Karpas-422 (cell line): ENCODE measurements around the gene KPTN. TPM values are rescaled to one million over a fixed set of nuclear protein-coding genes. Genes with fewer than 3 reads are reported as not detected.

Source experiments
- DNase-seq: peaks from one replicate; pipeline ENCODE4 v3.0.0-alpha.2; 2015
- H2AFZ ChIP-seq: fragments of 200-600 bp; sonication (generic); 2 replicates; pipeline ENCODE4 v1.6.1; 2014; ENCODE audit warnings: antibody characterized with exemption, low read length, mixed read lengths
- H3K27ac ChIP-seq: fragments of 200-600 bp; sonication (generic); 2 replicates; pipeline ENCODE4 v1.5.1; 2014; ENCODE audit warnings: mild to moderate bottlenecking, low read length, moderate library complexity
- H3K27me3 ChIP-seq: fragments of 200-600 bp; sonication (generic); 2 replicates; pipeline ENCODE4 v1.6.1; 2014; ENCODE audit warnings: low read length, mixed read lengths
- H3K36me3 ChIP-seq: fragments of 200-600 bp; sonication (generic); 2 replicates; pipeline ENCODE4 v1.6.1; 2014; ENCODE audit warnings: low read length, mixed read lengths; ENCODE audit not compliant: insufficient read depth
- H3K4me1 ChIP-seq: fragments of 200-600 bp; sonication (generic); 2 replicates; pipeline ENCODE4 v1.6.1; 2014; ENCODE audit warnings: mild to moderate bottlenecking, low read length, mixed read lengths
- H3K4me2 ChIP-seq: fragments of 200-600 bp; sonication (generic); 2 replicates; pipeline ENCODE4 v1.6.1; 2014; ENCODE audit warnings: low read length, low read depth, mild to moderate bottlenecking; ENCODE audit not compliant: poor library complexity, severe bottlenecking
- H3K4me3 ChIP-seq: fragments of 200-600 bp; sonication (generic); 2 replicates; pipeline ENCODE4 v1.5.1; 2014; ENCODE audit warnings: mild to moderate bottlenecking, antibody characterized with exemption, low read length, mixed read lengths
- H3K79me2 ChIP-seq: fragments of 200-600 bp; sonication (generic); 2 replicates; pipeline ENCODE4 v1.6.1; 2014; ENCODE audit warnings: mild to moderate bottlenecking, low read length, mixed read lengths
- H3K9ac ChIP-seq: fragments of 200-600 bp; sonication (generic); 2 replicates; pipeline ENCODE4 v1.6.0; 2014; ENCODE audit warnings: low read length
- H3K9me2 ChIP-seq: fragments of 200-600 bp; sonication (generic), shearing (Covaris generic); replicated peaks from 2 replicates; pipeline ENCODE4 v1.6.0; 2014; ENCODE audit warnings: mild to moderate bottlenecking, low read length, moderate library complexity; ENCODE audit not compliant: insufficient read depth
- H3K9me3 ChIP-seq: fragments of 300-700, 200-600 bp; sonication (generic); 2 replicates; pipeline ENCODE4 v1.6.1; 2014; ENCODE audit warnings: low read length, mixed read lengths
- H4K20me1 ChIP-seq: fragments of 200-600 bp; sonication (generic); 2 replicates; pipeline ENCODE4 v1.6.1; 2014; ENCODE audit warnings: mild to moderate bottlenecking, antibody characterized with exemption, low read length, low read depth; ENCODE audit not compliant: insufficient read depth
- total RNA-seq: library from RNA; depleted of rRNA; stranded (reverse); fragments of >200 nt; shearing (Covaris generic); gene quantifications from 2 replicates; pipeline ENCODE4 v1.2.3, GENCODE V29; 2014; ENCODE audit warnings: low replicate concordance

Gene KPTN
- total RNA-seq, 1 experiment from 2014 or later = 6.2 TPM

DNA sequence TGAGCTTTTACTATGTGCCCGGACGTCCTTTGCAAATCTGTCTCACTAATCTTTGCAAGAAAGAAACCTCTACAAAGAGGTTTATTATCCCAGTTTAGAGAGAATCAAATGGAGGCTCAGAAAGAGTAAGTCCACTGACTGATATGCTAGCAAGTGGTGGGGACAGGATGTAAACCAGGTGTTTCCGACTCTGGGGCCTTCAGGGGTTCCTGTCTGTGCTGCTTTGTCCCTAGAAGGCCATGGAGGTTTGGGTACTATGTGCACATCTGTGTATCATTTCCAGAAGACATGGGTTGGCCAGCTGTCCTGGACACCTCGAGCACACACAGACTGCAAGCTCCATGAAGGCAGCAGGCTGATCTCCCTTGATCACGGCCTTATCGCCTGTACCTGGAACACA, 1.2 kb upstream of the KPTN start:
- no peaks in the 10 kb centered on the region for H3K36me3 ChIP-seq
- no peak overlapping the region for H2AFZ ChIP-seq
- H3K9me3 ChIP-seq = no peaks in the 10 kb centered on the region
- peak; percentile 56 for DNase-seq
- no peaks in the 10 kb centered on the region for H3K9me2 ChIP-seq
- H3K4me2 ChIP-seq = peak overlapping the region; percentile 91
- H3K27me3 ChIP-seq = no peaks in the 10 kb centered on the region
- no peaks in the 10 kb centered on the region for H4K20me1 ChIP-seq
- peak overlapping the region; percentile 82 for H3K9ac ChIP-seq
- peak overlapping the region; percentile 81 for H3K4me3 ChIP-seq
- peak overlapping the region; percentile 79 for H3K27ac ChIP-seq
- peaks cover 10% of the 10 kb centered on the region for H3K4me1 ChIP-seq
- H3K79me2 ChIP-seq = no peaks in the 10 kb centered on the region; the same call in 1 of the 2 replicates

GRCh38 chr19:47483200-47483599, 819 bp downstream of the KPTN start:
- Histone ChIP-seq H3K4me1 (peaks cover 10% of the 10 kb centered on the region), H3K79me2 (no peaks in the 10 kb centered on the region; the same call in 1 of the 2 replicates), H3K27me3 (no peaks in the 10 kb centered on the region), H3K9ac (no peak overlapping the region), H3K9me2 (no peaks in the 10 kb centered on the region), H3K27ac (no peak overlapping the region), H3K36me3 (no peaks in the 10 kb centered on the region), H3K4me2 (no peak overlapping the region), H2AFZ (no peak overlapping the region), H3K9me3 (no peaks in the 10 kb centered on the region), H3K4me3 (no peak overlapping the region; the same call in 1 of the 2 replicates), H4K20me1 (no peaks in the 10 kb centered on the region)
- no peak for DNase-seq

DNA sequence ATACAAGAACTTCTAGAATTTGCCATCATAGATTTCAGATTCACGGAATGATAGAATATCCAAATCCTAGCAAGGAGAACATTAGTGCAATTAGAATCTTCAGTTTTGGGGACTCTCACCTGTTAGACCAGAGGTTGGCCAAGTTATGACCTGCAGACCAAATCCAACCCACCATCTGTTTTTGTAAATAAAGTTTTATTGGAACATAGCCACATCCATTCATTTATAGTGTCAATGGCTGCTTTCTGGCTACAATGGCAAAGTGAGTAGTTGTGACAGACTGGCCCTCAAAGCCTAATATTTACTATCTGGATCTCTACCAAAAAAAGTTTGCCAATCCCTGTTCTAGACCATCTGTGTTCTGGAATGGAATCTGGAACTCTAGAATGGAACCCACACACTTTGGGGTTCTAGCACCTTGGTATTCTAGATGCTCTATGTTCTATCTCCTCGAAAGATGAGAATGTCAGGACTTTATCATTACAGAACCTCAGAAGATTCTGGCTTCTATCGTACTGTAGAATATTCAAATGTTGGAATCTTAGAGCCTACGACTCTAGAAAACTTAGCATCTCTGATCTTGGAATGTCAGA, 2.5 kb downstream of the KPTN start:
- no peaks in the 10 kb centered on the region for H3K9me3 ChIP-seq
- no peak overlapping the region for H3K4me3 ChIP-seq
- no peaks in the 10 kb centered on the region for H3K27me3 ChIP-seq
- H3K4me1 ChIP-seq = peaks cover 10% of the 10 kb centered on the region
- H4K20me1 ChIP-seq = no peaks in the 10 kb centered on the region
- H3K79me2 ChIP-seq = no peaks in the 10 kb centered on the region; the same call in 1 of the 2 replicates
- H3K9ac ChIP-seq = no peak overlapping the region
- H2AFZ ChIP-seq = no peak overlapping the region
- H3K36me3 ChIP-seq = no peaks in the 10 kb centered on the region
- H3K27ac ChIP-seq = no peak overlapping the region
- H3K9me2 ChIP-seq = no peaks in the 10 kb centered on the region
- no peak overlapping the region for H3K4me2 ChIP-seq
- DNase-seq = no peak

- no peak overlapping the region for H3K4me3 ChIP-seq
- no peak overlapping the region for H3K4me2 ChIP-seq
- no peaks in the 10 kb centered on the region for H3K9me3 ChIP-seq
- no peaks in the 10 kb centered on the region for H3K27me3 ChIP-seq
- H3K4me1 ChIP-seq = peaks cover 10% of the 10 kb centered on the region
- DNase-seq = no peak
- H2AFZ ChIP-seq = no peak overlapping the region
- H3K36me3 ChIP-seq = no peaks in the 10 kb centered on the region
- no peak overlapping the region for H3K27ac ChIP-seq
- no peaks in the 10 kb centered on the region for H3K9me2 ChIP-seq
- no peaks in the 10 kb centered on the region for H4K20me1 ChIP-seq
- H3K9ac ChIP-seq = no peak overlapping the region
- H3K79me2 ChIP-seq = no peaks in the 10 kb centered on the region; the same call in 1 of the 2 replicates
These were observed 3.4 kb downstream of the KPTN start for GRCh38 chr19:47480658-47481057.

GRCh38 chr19:47479701-47480503, 4.1 kb downstream of the KPTN start:
- Histone ChIP-seq H3K4me3 (no peak overlapping the region), H4K20me1 (no peaks in the 10 kb centered on the region), H3K27ac (no peak overlapping the region), H3K9ac (no peak overlapping the region), H3K79me2 (no peaks in the 10 kb centered on the region; the same call in 1 of the 2 replicates), H3K36me3 (no peaks in the 10 kb centered on the region), H2AFZ (no peak overlapping the region), H3K9me3 (no peaks in the 10 kb centered on the region), H3K27me3 (no peaks in the 10 kb centered on the region), H3K9me2 (no peaks in the 10 kb centered on the region), H3K4me2 (no peak overlapping the region), H3K4me1 (peaks cover 2% of the 10 kb centered on the region)
- no peak for DNase-seq

- H3K27ac ChIP-seq = no peak overlapping the region
- H3K27me3 ChIP-seq = no peaks in the 10 kb centered on the region
- DNase-seq = no peak
- H4K20me1 ChIP-seq = no peaks in the 10 kb centered on the region
- H3K4me1 ChIP-seq = no peaks in the 10 kb centered on the region
- no peak overlapping the region for H3K4me3 ChIP-seq
- no peak overlapping the region for H2AFZ ChIP-seq
- H3K9me3 ChIP-seq = no peaks in the 10 kb centered on the region
- no peaks in the 10 kb centered on the region for H3K36me3 ChIP-seq
- no peak overlapping the region for H3K4me2 ChIP-seq
- H3K9ac ChIP-seq = no peak overlapping the region
- no peaks in the 10 kb centered on the region for H3K9me2 ChIP-seq
- H3K79me2 ChIP-seq = no peaks in the 10 kb centered on the region
These were observed 7.5 kb downstream of the KPTN start for GRCh38 chr19:47476438-47476972.

DNA sequence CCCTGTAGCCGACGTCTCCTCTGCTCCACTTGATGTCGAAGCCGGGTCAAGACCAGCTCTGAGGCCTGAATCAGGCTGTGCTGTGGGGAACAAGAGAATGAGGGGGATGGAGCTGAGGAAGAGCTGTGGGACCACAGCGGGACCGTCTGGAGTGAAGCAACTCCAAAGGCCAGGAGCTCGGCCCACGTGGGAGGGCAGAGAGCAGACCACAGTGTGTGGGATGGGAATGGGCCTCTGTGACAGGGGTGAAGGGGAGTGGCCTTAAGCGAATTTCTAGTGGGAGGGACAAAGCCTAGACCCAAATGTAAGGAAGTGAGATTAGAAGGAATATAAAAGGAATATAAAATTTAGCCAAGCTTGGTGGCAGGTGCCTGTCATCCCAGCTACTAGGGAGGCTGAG, 8.6 kb downstream of the KPTN start:
- Histone ChIP-seq H3K4me2 (no peak overlapping the region), H3K36me3 (no peaks in the 10 kb centered on the region), H3K27ac (no peak overlapping the region), H3K27me3 (no peaks in the 10 kb centered on the region), H3K79me2 (no peaks in the 10 kb centered on the region), H3K9ac (no peak overlapping the region), H4K20me1 (no peaks in the 10 kb centered on the region), H2AFZ (no peak overlapping the region), H3K9me2 (no peaks in the 10 kb centered on the region), H3K4me1 (no peaks in the 10 kb centered on the region), H3K4me3 (no peak overlapping the region), H3K9me3 (no peaks in the 10 kb centered on the region)
- no peak for DNase-seq

DNA sequence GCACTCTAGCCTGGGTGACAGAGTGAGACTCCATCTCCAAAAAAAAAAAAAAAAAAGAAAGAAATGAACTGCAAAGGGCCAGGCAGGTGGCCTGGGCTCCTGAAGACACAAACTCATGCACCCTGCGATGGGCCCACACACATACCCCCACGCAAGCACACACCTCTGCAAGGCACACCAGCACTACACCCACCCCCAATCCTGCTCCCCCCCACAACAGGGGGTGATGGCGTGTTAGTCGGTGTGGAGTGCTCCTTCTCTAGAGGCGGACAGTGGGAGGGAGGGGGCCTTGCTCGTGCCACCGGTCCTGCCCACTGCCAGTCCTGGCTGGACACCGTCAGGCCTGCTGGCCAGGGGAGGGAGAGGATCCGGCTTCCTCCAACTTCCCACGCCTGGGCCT, 10.7 kb downstream of the KPTN start:
- Histone ChIP-seq H3K4me1 (no peaks in the 10 kb centered on the region), H4K20me1 (no peaks in the 10 kb centered on the region), H3K9me3 (no peaks in the 10 kb centered on the region), H3K4me2 (no peak overlapping the region), H3K9me2 (no peaks in the 10 kb centered on the region), H3K79me2 (no peaks in the 10 kb centered on the region), H3K27ac (no peak overlapping the region), H3K36me3 (no peaks in the 10 kb centered on the region), H3K27me3 (no peaks in the 10 kb centered on the region), H3K9ac (no peak overlapping the region), H3K4me3 (no peak overlapping the region), H2AFZ (no peak overlapping the region)
- no peak for DNase-seq
